H1 (cell line): ENCODE measurements around the gene MRPL41. TPM values are rescaled to one million over a fixed set of nuclear protein-coding genes. Genes with fewer than 3 reads are reported as not detected.
A peak's percentile ranks its signal among the peaks of the same experiment; 100 is the strongest.

Experiments used
- CTCF ChIA-PET: fragments of 300-600 bp; sonication (Branson Sonifier 250); formaldehyde crosslinking; loops from one replicate; lab custom pipeline; 2021; ENCODE audit not compliant: partially characterized antibody; lab: Charles Lee
- POLR2A ChIA-PET: fragments of 300-600 bp; sonication (Branson Sonifier 250); formaldehyde crosslinking; loops from one replicate; lab custom pipeline; 2021; ENCODE audit warnings: inconsistent platforms; ENCODE audit not compliant: partially characterized antibody; lab: Charles Lee
- DNase-seq, 2 experiments: peaks; one replicate each; pipeline versions ENCODE4 v3.0.0 to v3.0.0-alpha.2; 2010 to 2022; ENCODE audit warnings: low spot score in 2 of 2, low read depth in 1 of 2, mixed read lengths in 1 of 2
- FAIRE-seq: peaks from 2 replicates; lab custom pipeline; 2011; peaks lifted over from hg19 to GRCh38; lab: Jason Lieb, UNC
- H2AFZ ChIP-seq: 2 replicates; pipeline ENCODE4 v1.8.1; 2012; ENCODE audit warnings: low read length, inconsistent platforms
- H2AK5ac ChIP-seq: 2 replicates; pipeline ENCODE4 v1.6.1; 2013; ENCODE audit warnings: low read depth, low read length
- H2BK120ac ChIP-seq: replicated peaks from 2 replicates; pipeline ENCODE3; 2013; ENCODE audit warnings: low read depth, low read length, inconsistent platforms
- H2BK12ac ChIP-seq: 2 replicates; pipeline ENCODE4 v1.6.1; 2013; ENCODE audit warnings: low read depth, low read length
- H2BK15ac ChIP-seq: 2 replicates; pipeline ENCODE4 v1.6.1; 2013; ENCODE audit warnings: low read length
- H2BK20ac ChIP-seq: 2 replicates; pipeline ENCODE4 v1.6.1; 2013; ENCODE audit warnings: low read length
- H2BK5ac ChIP-seq: 2 replicates; pipeline ENCODE4 v1.6.1; 2013; ENCODE audit warnings: low read depth, low read length
- H3K14ac ChIP-seq: 2 replicates; pipeline ENCODE4 v1.6.1; 2013; ENCODE audit warnings: inconsistent platforms; ENCODE audit not compliant: insufficient read length
- H3K18ac ChIP-seq: 2 replicates; pipeline ENCODE4 v1.6.1; 2013; ENCODE audit warnings: low read length; ENCODE audit errors: extremely low read depth
- H3K23ac ChIP-seq: 2 replicates; pipeline ENCODE4 v1.6.1; 2013; ENCODE audit warnings: inconsistent platforms; ENCODE audit not compliant: insufficient read length
- H3K23me2 ChIP-seq: 2 replicates; pipeline ENCODE4 v1.6.1; 2013; ENCODE audit warnings: low read depth, low read length
- H3K27ac ChIP-seq: 2 replicates; pipeline ENCODE4 v1.6.1; 2011; ENCODE audit warnings: low read depth, low read length, inconsistent platforms
- H3K27me3 ChIP-seq, 4 experiments: replicated peaks in 1 of 4; 1 replicate in 1 of 4; 2 replicates in 3 of 4; pipeline versions ENCODE4 v1.6.1 to v1.8.1; 2011 to 2013; ENCODE audit warnings: low read length in 3 of 4, mild to moderate bottlenecking in 3 of 4, inconsistent platforms in 2 of 4, mixed read lengths in 2 of 4, moderate library complexity in 1 of 4; ENCODE audit not compliant: control insufficient read depth in 3 of 4, insufficient read depth in 3 of 4; ENCODE audit errors: extremely low read depth in 1 of 4
- H3K36me3 ChIP-seq, 4 experiments: 2 replicates each; pipeline versions ENCODE4 v1.6.1 to v1.8.1; 2011 to 2013; ENCODE audit warnings: mild to moderate bottlenecking in 4 of 4, low read length in 3 of 4, moderate library complexity in 2 of 4, control low read depth in 1 of 4, inconsistent platforms in 1 of 4; ENCODE audit not compliant: insufficient read depth in 4 of 4, control insufficient read depth in 2 of 4
- H3K4ac ChIP-seq: replicated peaks from 2 replicates; pipeline ENCODE3; 2013; ENCODE audit warnings: low read length, low read depth, mixed read lengths, inconsistent platforms; ENCODE audit not compliant: insufficient read length
- H3K4me1 ChIP-seq, 4 experiments: replicated peaks in 1 of 4; 1 replicate in 1 of 4; 2 replicates in 3 of 4; pipeline versions ENCODE4 v1.6.1 to v1.8.1; 2011 to 2013; ENCODE audit warnings: low read length in 3 of 4, inconsistent platforms in 2 of 4, mixed read lengths in 1 of 4; ENCODE audit not compliant: insufficient read depth in 4 of 4, control insufficient read depth in 3 of 4
- H3K4me2 ChIP-seq, 2 experiments: 2 replicates each; pipeline versions ENCODE4 v1.6.1 to v1.8.1; 2011 to 2013; ENCODE audit warnings: low read depth in 2 of 2, low read length in 2 of 2, control low read depth in 1 of 2, inconsistent platforms in 1 of 2, mild to moderate bottlenecking in 1 of 2; ENCODE audit not compliant: insufficient read depth in 1 of 2
- H3K4me3 ChIP-seq, 4 experiments: fragments of 200-600, 300-600 bp in 1 of 4; sonication (generic), shearing (Covaris generic), sonication (Bioruptor Twin) in 1 of 4; 2 replicates each; pipeline versions ENCODE4 v1.5.1 to v1.8.1; 2011 to 2016; ENCODE audit warnings: low read length in 4 of 4, low read depth in 3 of 4, control low read depth in 2 of 4, inconsistent platforms in 2 of 4, mild to moderate bottlenecking in 2 of 4, mixed read lengths in 1 of 4, moderate library complexity in 1 of 4; ENCODE audit not compliant: insufficient read depth in 2 of 4; ENCODE audit errors: extremely low read depth in 1 of 4
- H3K56ac ChIP-seq: replicated peaks from 2 replicates; pipeline ENCODE3; 2013; ENCODE audit warnings: low read depth, mild to moderate bottlenecking, mixed read lengths, low read length, inconsistent platforms; ENCODE audit not compliant: insufficient read length
- H3K79me1 ChIP-seq: 2 replicates; pipeline ENCODE4 v1.6.1; 2013; ENCODE audit warnings: low read depth, low read length, control low read depth
- H3K79me2 ChIP-seq, 2 experiments: 2 replicates each; pipeline versions ENCODE4 v1.6.1 to v1.8.1; 2012 to 2013; ENCODE audit warnings: low read length in 2 of 2, mild to moderate bottlenecking in 2 of 2, inconsistent platforms in 1 of 2; ENCODE audit not compliant: insufficient read depth in 2 of 2, control insufficient read depth in 1 of 2
- H3K9ac ChIP-seq, 4 experiments: replicated peaks in 1 of 4; 1 replicate in 1 of 4; 2 replicates in 3 of 4; pipeline versions ENCODE4 v1.6.1 to v1.8.1; 2011 to 2013; ENCODE audit warnings: low read depth in 3 of 4, low read length in 3 of 4, control low read depth in 2 of 4, mild to moderate bottlenecking in 2 of 4, moderate library complexity in 2 of 4, inconsistent platforms in 1 of 4; ENCODE audit errors: extremely low read depth in 1 of 4
- H3K9me3 ChIP-seq, 2 experiments: 2 replicates each; pipeline versions ENCODE4 v1.6.1 to v1.8.1; 2012 to 2013; ENCODE audit warnings: mild to moderate bottlenecking in 2 of 2, moderate library complexity in 2 of 2, control low read depth in 1 of 2, inconsistent platforms in 1 of 2, low read depth in 1 of 2, low read length in 1 of 2, mixed read lengths in 1 of 2; ENCODE audit not compliant: insufficient read depth in 2 of 2
- H4K20me1 ChIP-seq, 2 experiments: replicated peaks in 1 of 2; 2 replicates each; pipeline versions ENCODE3 to v1.8.1; 2011 to 2013; ENCODE audit warnings: inconsistent platforms in 2 of 2, low read length in 2 of 2, mild to moderate bottlenecking in 1 of 2; ENCODE audit not compliant: insufficient read depth in 2 of 2, control insufficient read depth in 1 of 2
- H4K5ac ChIP-seq: 2 replicates; pipeline ENCODE4 v1.6.1; 2013; ENCODE audit warnings: low read length, low read depth, mixed read lengths, inconsistent platforms; ENCODE audit not compliant: insufficient read length
- H4K8ac ChIP-seq: 2 replicates; pipeline ENCODE4 v1.8.0; 2013; ENCODE audit warnings: mild to moderate bottlenecking, moderate library complexity, low read length, inconsistent platforms; ENCODE audit not compliant: insufficient read depth; ENCODE audit errors: extremely low read depth
- H4K91ac ChIP-seq: replicated peaks from 2 replicates; pipeline ENCODE3; 2013; ENCODE audit warnings: low read length, mixed read lengths, inconsistent platforms; ENCODE audit not compliant: insufficient read length
- ASH2L ChIP-seq: fragments of 200-600, 300-600 bp; sonication (generic); IDR thresholded peaks from one replicate; pipeline ENCODE4 v1.7.1; 2017; ENCODE audit warnings: low read length
- BACH1 ChIP-seq: IDR thresholded peaks from 2 replicates; pipeline ENCODE4 v1.6.1; 2012; ENCODE audit warnings: low read length, improper control_type of control experiment
- CTBP2 ChIP-seq: IDR thresholded peaks from 2 replicates; pipeline ENCODE4 v1.7.0; 2011; ENCODE audit warnings: borderline replicate concordance, mild to moderate bottlenecking, moderate library complexity, mixed read lengths, low read length; ENCODE audit not compliant: insufficient read depth, insufficient read length
- E2F6 ChIP-seq: IDR thresholded peaks from 2 replicates; pipeline ENCODE4 v1.6.1; 2012; ENCODE audit warnings: inconsistent platforms
- EP300 ChIP-seq, 2 experiments: IDR thresholded peaks; 1 replicate in 1 of 2; 2 replicates in 1 of 2; pipeline ENCODE4 v1.6.1; 2011 to 2012; ENCODE audit warnings: low read depth in 2 of 2, low read length in 2 of 2, mild to moderate bottlenecking in 2 of 2, borderline replicate concordance in 1 of 2, inconsistent platforms in 1 of 2, moderate library complexity in 1 of 2
- KDM1A ChIP-seq: fragments of 200-600, 300-600 bp; sonication (generic); IDR thresholded peaks from 2 replicates; pipeline ENCODE4 v1.7.1; 2016; ENCODE audit warnings: mild to moderate bottlenecking, low read length, borderline replicate concordance
- MAFK ChIP-seq: IDR thresholded peaks from 2 replicates; pipeline ENCODE4 v1.6.1; 2012; ENCODE audit warnings: low read depth, mild to moderate bottlenecking, improper control_type of control experiment, low read length
- MAX ChIP-seq: IDR thresholded peaks from 2 replicates; pipeline ENCODE4 v1.6.1; 2012; ENCODE audit warnings: inconsistent platforms
- PHF8 ChIP-seq: fragments of 200-600 bp; sonication (generic); conservative IDR thresholded peaks from 2 replicates; pipeline ENCODE4 v1.7.1; 2012; ENCODE audit warnings: low read depth, mild to moderate bottlenecking, inconsistent platforms, low read length, moderate library complexity
- POU5F1 ChIP-seq: IDR thresholded peaks from 2 replicates; pipeline ENCODE4 v1.6.1; 2011; ENCODE audit warnings: low read depth, mild to moderate bottlenecking, low read length, moderate library complexity
- RBBP5 ChIP-seq: IDR thresholded peaks from 2 replicates; pipeline ENCODE4 v1.7.1; 2012; ENCODE audit warnings: low read depth, mild to moderate bottlenecking, inconsistent platforms, low read length, moderate library complexity, borderline replicate concordance
- SAP30 ChIP-seq: fragments of 300-600 bp; sonication (generic); IDR thresholded peaks from 2 replicates; pipeline ENCODE4 v1.7.1; 2012; ENCODE audit warnings: low read length, moderate library complexity, mild to moderate bottlenecking, inconsistent platforms; ENCODE audit not compliant: insufficient read depth, insufficient replicate concordance
- ZNF274 ChIP-seq: IDR thresholded peaks from 2 replicates; pipeline ENCODE4 v1.7.0; 2012; ENCODE audit warnings: low read length, borderline replicate concordance; ENCODE audit errors: extremely low read depth
- WGBS, 2 experiments: shearing (Covaris generic) in 1 of 2; methylation state at CpG; one replicate each; pipeline versions ENCODE4 v1.1.6 to v1.1.7; 2013 to 2015; ENCODE audit warnings: low lambda C conversion rate in 2 of 2, mixed read lengths in 2 of 2, inconsistent platforms in 1 of 2, low coverage in 1 of 2, missing lambda C conversion rate in 1 of 2; ENCODE audit not compliant: insufficient replicate concordance in 2 of 2, insufficient coverage in 1 of 2, insufficient read length in 1 of 2; ENCODE audit errors: extremely low coverage in 1 of 2, missing lambda C conversion rate in 1 of 2; 5-methylcytosine and 5-hydroxymethylcytosine counted together
- polyA plus RNA-seq, 7 experiments: library from polyadenylated mRNA; depleted of rRNA in 3 of 7; stranded (reverse) in 5 of 7; unstranded in 2 of 7; fragments of >200 nt in 5 of 7; fragments of 200-250 nt in 2 of 7; gene quantifications; 1 replicate in 5 of 7; 2 replicates in 1 of 7; 4 replicates in 1 of 7; pipeline versions ENCODE4 v1.2.1 to v1.2.3, GENCODE V29; 2011 to 2013; ENCODE audit warnings: missing spikeins in 2 of 7, mixed read lengths in 2 of 7
- total RNA-seq: library from RNA; stranded (reverse); fragmentation: NEBNext Ultra II Directional; extraction: Animal tissue kit (Norgen Biotek cat#: 25700); gene quantifications from 2 replicates; pipeline ENCODE4 v1.2.1, GENCODE V29; 2021

Gene MRPL41
- total and polyA plus RNA-seq, 2 of the 8 experiments (the other 6 are each of a cell fraction or from before 2014, with no cell fraction given), result 47.2 to 58.1 TPM

GRCh38 chr9:137519553-137519952 is 32.1 kb upstream of the MRPL41 start:
- Histone ChIP-seq H2BK120ac (no peak overlapping the region), H3K27me3 (no peaks in the 10 kb centered on the region), H4K20me1 (peaks cover 0 to 1% of the 10 kb centered on the region in 2 experiments), H4K91ac (no peak overlapping the region), H3K14ac (no peak overlapping the region), H3K56ac (no peak overlapping the region), H2BK20ac (no peak overlapping the region), H3K27ac (no peak overlapping the region), H3K79me1 (no peaks in the 10 kb centered on the region), H2AFZ (no peak overlapping the region), H3K4me2 (no peak overlapping the region), H3K23ac (no peak overlapping the region), H3K9ac (no peak overlapping the region), H3K36me3 (no peaks in the 10 kb centered on the region; a peak in 2 of 8 replicates), H3K18ac (peak overlapping the region; percentile 48; the same call in 1 of the 2 replicates), H2BK12ac (no peak overlapping the region), H3K4me3 (no peak overlapping the region), H3K79me2 (no peaks in the 10 kb centered on the region), H3K9me3 (peaks cover 0 to 2% of the 10 kb centered on the region in 2 experiments; a peak in 1 of 4 replicates), H4K5ac (no peak overlapping the region), H2BK5ac (no peak overlapping the region), H2BK15ac (no peak overlapping the region), H4K8ac (no peak overlapping the region), H3K4me1 (no peaks in the 10 kb centered on the region; a peak in 1 of 7 replicates), H3K4ac (no peak overlapping the region), H2AK5ac (no peak overlapping the region), H3K23me2 (peaks cover 3% of the 10 kb centered on the region; the same call in 1 of the 2 replicates)
- no peak for FAIRE-seq
- 87% methylated on average over 10 of the region's 10 CpGs; no CpG with 5 or more reads in 1 of the 2 experiments for whole genome bisulfite sequencing, 2 experiments
- TF ChIP-seq SAP30 (no peak), RBBP5 (no peak), POU5F1 (no peak), MAX (no peak), ZNF274 (no peak), EP300 (IDR thresholded peaks at IDR 0.05; ENCODE audit: borderline replicate concordance in 1 of 2, low read depth in 2 of 2, low read length in 2 of 2) (no peak), BACH1 (no peak), E2F6 (no peak), ASH2L (no peak), CTBP2 (no peak), KDM1A (no peak), PHF8 (no peak), MAFK (no peak)
- ChIA-PET POLR2A (no interaction called here), CTCF (interaction anchor here (2.4 kb wide), 1 partner anchor 10 kb away, joined by 9 read pairs; no protein-coding TSS in a partner anchor)
- no peak for DNase-seq
